Peyer's patch (tissue), 4 donors: ENCODE results near the gene PLAC1. TPM values are rescaled to one million over a fixed set of nuclear protein-coding genes. Genes with fewer than 3 reads are reported as not detected.

ENCODE experiments used
- DNase-seq, 3 donors: peaks; one replicate each; pipeline ENCODE4 v3.0.0-alpha.2; 2017 to 2019
- H3K27ac ChIP-seq, 4 donors: fragments of 200-600 bp; sonication (generic); one replicate each; pipeline ENCODE4 v1.5.1; 2016 to 2019
- H3K27me3 ChIP-seq, 2 donors: fragments of 200-600 bp; sonication (generic); one replicate each; pipeline ENCODE4 v1.5.1; 2019
- H3K36me3 ChIP-seq, 3 donors: fragments of 200-600 bp; sonication (generic); one replicate each; pipeline ENCODE4 v1.5.1; 2016 to 2019
- H3K4me1 ChIP-seq, 4 donors: fragments of 200-600 bp; sonication (generic); one replicate each; pipeline ENCODE4 v1.5.1; 2016 to 2019
- H3K4me3 ChIP-seq, 4 donors: fragments of 200-600 bp; sonication (generic); 1 replicate in 3 of 4; 2 replicates in 1 of 4; pipeline ENCODE4 v1.5.1; 2016 to 2019; ENCODE audit warnings: mild to moderate bottlenecking in 1 of 4
- H3K9me3 ChIP-seq, 4 donors: fragments of 200-600 bp; sonication (generic); one replicate each; pipeline ENCODE4 v1.5.1; 2016 to 2019; ENCODE audit warnings: mild to moderate bottlenecking in 1 of 4
- POLR2A ChIP-seq, 2 donors: fragments of 450-650 bp; IDR thresholded peaks; one replicate each; pipeline ENCODE4 v1.5.1; 2017; ENCODE audit warnings: antibody characterized with exemption in 2 of 2, mild to moderate bottlenecking in 2 of 2, moderate library complexity in 2 of 2
- total RNA-seq, 4 donors: library from RNA; depleted of rRNA; stranded (reverse); fragments of >200 nt; gene quantifications; one replicate each; pipeline ENCODE4 v1.1.0, GENCODE V29; 2016
- TF ChIP-seq, protein P1 (sequence below), 6 experiments: fragments of 450-650 bp in 4 of 6; fragments of 200-600 bp in 2 of 6; sonication (generic) in 1 of 6; IDR thresholded peaks; one replicate each; pipeline ENCODE4 v1.5.1; 2017 to 2019; ENCODE audit warnings: antibody characterized with exemption in 6 of 6, mild to moderate bottlenecking in 3 of 6, moderate library complexity in 1 of 6

Gene PLAC1
- total RNA-seq, 4 donors from 2014 or later = not detected

DNA sequence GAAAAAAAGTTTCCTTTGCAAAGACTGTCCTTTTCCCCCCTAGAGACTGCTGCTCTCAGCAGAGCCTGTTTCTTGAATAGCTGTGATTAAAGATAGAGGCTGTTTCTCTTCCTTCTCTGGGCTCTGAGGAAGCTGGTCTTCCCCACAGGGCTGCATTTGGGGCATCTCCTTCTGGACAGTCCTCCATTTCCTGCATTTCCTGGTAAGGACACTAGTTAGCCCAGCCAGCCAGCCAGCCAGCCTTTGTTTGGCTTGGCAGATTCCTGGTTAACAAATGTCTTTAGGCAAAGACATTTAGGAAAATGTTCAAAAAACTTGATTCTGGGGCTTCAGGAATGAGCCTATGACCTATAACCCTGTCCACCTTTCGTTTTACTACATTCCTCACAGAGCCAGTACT is 34.0 kb upstream of the PLAC1 start:
- DNase-seq = no peak
- Histone ChIP-seq H3K9me3 (no peaks in the 10 kb centered on the region), H3K27me3 (no peaks in the 10 kb centered on the region), H3K4me3 (no peak overlapping the region), H3K4me1 (no peaks in the 10 kb centered on the region), H3K36me3 (no peaks in the 10 kb centered on the region), H3K27ac (no peak overlapping the region)
- TF ChIP-seq POLR2A (IDR thresholded peaks at IDR 0.05) = no peak
- TF ChIP-seq, protein P1, sequence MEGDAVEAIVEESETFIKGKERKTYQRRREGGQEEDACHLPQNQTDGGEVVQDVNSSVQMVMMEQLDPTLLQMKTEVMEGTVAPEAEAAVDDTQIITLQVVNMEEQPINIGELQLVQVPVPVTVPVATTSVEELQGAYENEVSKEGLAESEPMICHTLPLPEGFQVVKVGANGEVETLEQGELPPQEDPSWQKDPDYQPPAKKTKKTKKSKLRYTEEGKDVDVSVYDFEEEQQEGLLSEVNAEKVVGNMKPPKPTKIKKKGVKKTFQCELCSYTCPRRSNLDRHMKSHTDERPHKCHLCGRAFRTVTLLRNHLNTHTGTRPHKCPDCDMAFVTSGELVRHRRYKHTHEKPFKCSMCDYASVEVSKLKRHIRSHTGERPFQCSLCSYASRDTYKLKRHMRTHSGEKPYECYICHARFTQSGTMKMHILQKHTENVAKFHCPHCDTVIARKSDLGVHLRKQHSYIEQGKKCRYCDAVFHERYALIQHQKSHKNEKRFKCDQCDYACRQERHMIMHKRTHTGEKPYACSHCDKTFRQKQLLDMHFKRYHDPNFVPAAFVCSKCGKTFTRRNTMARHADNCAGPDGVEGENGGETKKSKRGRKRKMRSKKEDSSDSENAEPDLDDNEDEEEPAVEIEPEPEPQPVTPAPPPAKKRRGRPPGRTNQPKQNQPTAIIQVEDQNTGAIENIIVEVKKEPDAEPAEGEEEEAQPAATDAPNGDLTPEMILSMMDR (IDR thresholded peaks at IDR 0.05) = no peak

DNA sequence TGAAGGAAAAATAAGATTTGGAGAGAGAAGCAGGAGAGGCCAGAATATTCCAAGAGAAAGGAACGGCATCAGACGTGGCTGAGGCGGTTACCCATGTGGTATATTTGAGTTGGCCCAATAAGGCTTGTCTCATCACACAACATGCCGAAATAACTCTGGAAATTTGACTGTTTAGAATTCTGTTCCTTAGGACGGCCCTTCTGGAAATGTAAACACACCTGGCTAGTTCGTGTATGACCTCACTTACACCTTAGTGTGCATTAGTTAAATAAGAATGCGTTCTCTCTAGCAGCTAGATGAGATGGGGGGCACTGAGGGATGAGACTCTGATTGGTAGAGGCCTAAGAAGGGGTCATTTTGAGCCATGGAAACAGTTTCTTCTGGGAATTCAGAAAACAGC is 33.2 kb upstream of the PLAC1 start:
- H3K27ac ChIP-seq = no peak overlapping the region
- no peak overlapping the region for H3K4me3 ChIP-seq
- H3K9me3 ChIP-seq = no peaks in the 10 kb centered on the region
- TF ChIP-seq POLR2A (IDR thresholded peaks at IDR 0.05) = no peak
- TF ChIP-seq, protein P1 (IDR thresholded peaks at IDR 0.05) = no peak
- no peaks in the 10 kb centered on the region for H3K27me3 ChIP-seq
- H3K36me3 ChIP-seq = no peaks in the 10 kb centered on the region
- no peak for DNase-seq
- no peaks in the 10 kb centered on the region for H3K4me1 ChIP-seq

DNA sequence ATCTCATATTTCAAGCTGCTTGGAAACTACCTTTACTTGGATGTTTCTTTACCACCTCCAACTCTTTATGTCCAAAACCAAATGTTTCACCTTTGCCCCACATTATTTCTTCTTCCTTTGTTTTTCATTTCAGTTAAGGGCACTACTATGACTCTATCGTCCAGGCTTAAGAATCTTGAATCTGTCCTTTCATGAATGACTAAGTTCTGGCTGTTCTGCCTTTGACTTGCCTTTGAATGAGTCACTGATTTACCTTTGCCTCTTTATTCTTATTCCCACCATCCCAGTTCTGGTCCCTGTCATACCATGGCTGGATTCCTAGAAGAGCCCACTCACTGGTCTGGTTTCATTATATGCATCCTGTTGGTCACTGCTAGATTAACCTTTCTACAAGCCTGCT is 30.6 kb upstream of the PLAC1 start:
- Histone ChIP-seq H3K4me3 (no peak overlapping the region), H3K27ac (no peak overlapping the region), H3K4me1 (no peaks in the 10 kb centered on the region), H3K9me3 (no peaks in the 10 kb centered on the region), H3K36me3 (no peaks in the 10 kb centered on the region), H3K27me3 (no peaks in the 10 kb centered on the region)
- TF ChIP-seq, protein P1 (IDR thresholded peaks at IDR 0.05) = no peak
- TF ChIP-seq POLR2A (IDR thresholded peaks at IDR 0.05) = no peak
- DNase-seq = no peak

DNA sequence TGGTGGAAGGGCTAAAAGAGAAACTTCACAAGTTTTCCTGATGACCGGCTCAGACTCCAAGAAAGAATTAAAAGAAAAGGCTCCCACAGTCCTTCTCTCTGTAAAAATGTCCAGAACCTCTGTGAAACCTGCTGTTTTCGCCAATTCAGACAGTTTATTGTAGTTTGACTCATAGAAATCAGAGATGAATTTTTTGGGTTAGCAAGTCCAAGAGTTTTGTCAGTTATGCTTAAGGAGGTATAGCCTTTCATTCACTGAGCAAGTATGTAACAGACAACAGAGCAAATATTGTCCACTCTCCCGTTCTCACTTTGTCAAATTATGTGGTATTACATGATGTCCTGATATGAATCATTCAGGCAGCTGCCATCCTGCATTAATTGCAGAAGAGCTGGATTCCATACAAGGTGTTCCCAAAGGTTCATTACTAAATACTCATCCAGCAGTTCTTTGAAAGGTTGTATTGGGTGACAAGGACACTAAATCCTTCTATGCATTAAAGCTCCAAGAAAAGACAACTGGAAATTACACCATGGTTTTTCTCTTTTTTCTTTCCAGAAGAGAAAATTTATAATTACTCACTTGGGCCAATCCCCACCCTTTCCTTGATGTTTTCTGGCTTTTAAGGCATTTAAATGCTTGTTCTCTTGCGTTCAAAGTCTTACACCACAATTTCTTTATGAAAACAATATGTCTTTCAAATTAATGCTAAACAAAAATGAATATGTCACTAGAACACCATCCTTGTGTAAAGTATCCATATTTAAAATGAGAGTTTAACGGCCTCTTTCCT is 30.0 kb upstream of the PLAC1 start:
- H3K27ac ChIP-seq = no peak overlapping the region
- H3K36me3 ChIP-seq = no peaks in the 10 kb centered on the region
- H3K4me3 ChIP-seq = no peak overlapping the region
- no peaks in the 10 kb centered on the region for H3K4me1 ChIP-seq
- H3K27me3 ChIP-seq = no peaks in the 10 kb centered on the region
- TF ChIP-seq, protein P1 (IDR thresholded peaks at IDR 0.05) = no peak
- TF ChIP-seq POLR2A (IDR thresholded peaks at IDR 0.05) = no peak
- DNase-seq = no peak
- H3K9me3 ChIP-seq = no peaks in the 10 kb centered on the region

DNA sequence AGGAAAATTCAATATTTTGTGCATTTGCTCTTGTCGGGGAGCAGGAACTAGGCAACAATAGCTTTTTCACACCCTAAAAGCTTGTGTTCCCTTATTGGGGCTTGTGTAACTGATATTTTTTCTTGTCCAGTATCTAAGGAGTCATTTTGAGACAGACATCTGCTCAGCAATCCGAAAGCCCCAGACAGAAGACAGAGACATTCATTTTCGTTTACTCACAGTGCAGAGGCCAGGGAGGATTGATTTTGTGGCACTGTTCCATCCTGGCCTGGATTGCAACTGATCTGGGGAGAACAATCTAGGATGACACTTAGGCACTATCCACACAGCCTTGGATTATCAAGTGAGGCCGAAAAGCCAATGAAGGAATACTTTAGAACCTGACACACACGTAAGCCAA is 27.4 kb upstream of the PLAC1 start:
- no peaks in the 10 kb centered on the region for H3K4me1 ChIP-seq
- no peaks in the 10 kb centered on the region for H3K9me3 ChIP-seq
- H3K4me3 ChIP-seq = no peak overlapping the region
- TF ChIP-seq, protein P1 (IDR thresholded peaks at IDR 0.05) = no peak
- TF ChIP-seq POLR2A (IDR thresholded peaks at IDR 0.05) = no peak
- no peaks in the 10 kb centered on the region for H3K36me3 ChIP-seq
- DNase-seq = no peak
- H3K27ac ChIP-seq = no peak overlapping the region
- H3K27me3 ChIP-seq = no peaks in the 10 kb centered on the region
